Transverse colon (tissue), 4 donors: ENCODE results near the gene APOC3. TPM values are rescaled to one million over a fixed set of nuclear protein-coding genes. Genes with fewer than 3 reads are reported as not detected.

ENCODE experiments used
- DNase-seq: peaks from one replicate; pipeline ENCODE4 v3.0.0-alpha.2; 2019
- H3K27ac ChIP-seq, 4 donors: fragments of 200-600 bp; sonication (generic); 2 replicates each; pipeline ENCODE4 v1.5.1; 2016 to 2018; ENCODE audit warnings: inconsistent platforms in 4 of 4
- H3K27me3 ChIP-seq: fragments of 200-600 bp; sonication (generic); 2 replicates; pipeline ENCODE4 v1.5.1; 2017; ENCODE audit warnings: inconsistent platforms
- H3K36me3 ChIP-seq, 4 donors: fragments of 200-600 bp; sonication (generic); 2 replicates each; pipeline ENCODE4 v1.5.1; 2017 to 2019; ENCODE audit warnings: inconsistent platforms in 4 of 4
- H3K4me1 ChIP-seq, 4 donors: fragments of 200-600 bp; sonication (generic); 2 replicates each; pipeline ENCODE4 v1.5.1; 2017 to 2020; ENCODE audit warnings: inconsistent platforms in 4 of 4
- H3K4me3 ChIP-seq, 4 donors: fragments of 200-600 bp; sonication (generic); 1 replicate in 1 of 4; 2 replicates in 3 of 4; pipeline versions ENCODE4 v1.5.1 to v1.6.1; 2017 to 2019; ENCODE audit warnings: inconsistent platforms in 4 of 4
- H3K9me3 ChIP-seq, 2 donors: fragments of 200-600 bp; sonication (generic); 2 replicates each; pipeline ENCODE4 v1.5.1; 2017 to 2019; ENCODE audit warnings: inconsistent platforms in 2 of 2
- EP300 ChIP-seq: sonication (generic); formaldehyde crosslinking; IDR thresholded peaks from one replicate; pipeline ENCODE4 v1.6.1; 2017; ENCODE audit warnings: antibody characterized with exemption, low read depth
- POLR2A ChIP-seq: fragments of 450-650 bp; IDR thresholded peaks from one replicate; pipeline ENCODE4 v1.6.1; 2016; ENCODE audit warnings: antibody characterized with exemption, mild to moderate bottlenecking, moderate library complexity
- POLR2AphosphoS5 ChIP-seq, 3 donors: sonication (generic); formaldehyde crosslinking; IDR thresholded peaks; one replicate each; pipeline ENCODE4 v1.6.1; 2016; ENCODE audit warnings: antibody characterized with exemption in 3 of 3
- WGBS, 2 donors: methylation state at CpG; one replicate each; pipeline ENCODE4 v1.1.5; 2018; ENCODE audit warnings: low coverage in 1 of 2; 5-methylcytosine and 5-hydroxymethylcytosine counted together
- in situ Hi-C, 4 donors: fragments of 200-750 bp; cut with MboI; loops; one replicate each; pipeline versions ENCODE4 v1.15.0 to v1.15.1; 2017; ENCODE audit warnings: low sequenced_read_pairs in 3 of 4, low pct_ligation_motif_present in 1 of 4, low pct_unique_long_range_greater_than_20kb in 1 of 4
- intact Hi-C: fragments of 100-400 bp; cut with DNase I; formaldehyde crosslinking; loops from one replicate; pipeline ENCODE4 v1.15.1; 2023; ENCODE audit warnings: low total_unique reads
- total RNA-seq, 4 donors: library from RNA; depleted of rRNA; stranded (reverse); fragments of >200 nt; gene quantifications; one replicate each; pipeline ENCODE4 v1.1.0, GENCODE V29; 2016
- TF ChIP-seq, protein P1 (sequence below), 5 experiments: fragments of 200-600 bp in 3 of 5; fragments of 450-650 bp in 2 of 5; sonication (generic) in 3 of 5; IDR thresholded peaks; 1 replicate in 2 of 5; 2 replicates in 3 of 5; pipeline ENCODE4 v1.5.1; 2016 to 2017; ENCODE audit warnings: antibody characterized with exemption in 5 of 5, inconsistent platforms in 3 of 5, mild to moderate bottlenecking in 2 of 5, moderate library complexity in 1 of 5

Gene APOC3
- total RNA-seq, 4 donors from 2014 or later = 3.0 to 5.3 TPM; not detected in 2

DNA sequence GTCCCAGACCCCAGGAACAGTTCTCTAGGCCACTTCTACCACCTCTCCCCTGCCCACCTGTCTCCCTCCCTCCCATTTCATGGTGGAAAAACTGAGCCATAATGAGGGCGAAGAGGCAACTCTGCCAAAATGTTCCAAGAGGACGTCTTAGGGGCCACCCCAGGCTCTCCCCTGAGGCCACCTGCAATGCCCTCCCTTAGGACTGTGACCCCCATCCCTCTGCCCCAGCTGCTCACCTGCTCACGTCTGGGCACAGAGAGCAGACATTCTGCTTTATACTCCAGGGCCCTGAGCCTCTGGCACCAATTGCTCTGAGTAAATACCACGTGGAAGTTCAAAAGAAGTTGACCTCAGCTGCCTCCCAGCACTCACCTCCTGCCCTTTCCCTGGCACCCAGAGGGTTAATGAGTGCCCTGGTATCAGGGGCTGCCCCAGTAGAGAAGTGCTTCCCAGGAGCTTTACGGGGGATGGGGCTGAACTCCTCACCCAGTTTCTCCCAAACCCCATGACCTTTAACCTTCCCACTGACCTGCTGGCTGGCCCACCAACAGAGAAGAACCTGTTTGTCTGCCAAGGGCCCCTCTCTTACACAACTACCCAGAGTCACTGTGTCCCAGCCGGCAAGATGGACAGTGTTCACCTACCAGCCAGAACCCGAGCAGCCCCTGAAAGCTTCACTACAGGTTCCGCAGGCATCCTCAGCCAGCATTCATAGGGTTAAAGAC is 37.4 kb upstream of the APOC3 start:
- Histone ChIP-seq H3K27me3 (no peaks in the 10 kb centered on the region), H3K9me3 (no peaks in the 10 kb centered on the region), H3K4me1 (peaks cover 0 to 16% (median 13%) of the 10 kb centered on the region in 4 donors), H3K4me3 (no peak overlapping the region), H3K36me3 (no peaks in the 10 kb centered on the region), H3K27ac (no peak overlapping the region)
- intact Hi-C loops (loop anchor here (5.0 kb wide), 1 partner anchor 40 kb away; no protein-coding TSS in a partner anchor), in situ Hi-C loops (loop anchor here (10.0 to 25.0 kb wide), 2 partner anchors 312 to 320 kb away; no protein-coding TSS in a partner anchor)
- DNase-seq = no peak
- WGBS, 2 donors = 80 to 100% methylated on average over 2 to 8 of the region's 8 CpGs
- no peak for TF ChIP-seq POLR2A
- TF ChIP-seq, protein P1, sequence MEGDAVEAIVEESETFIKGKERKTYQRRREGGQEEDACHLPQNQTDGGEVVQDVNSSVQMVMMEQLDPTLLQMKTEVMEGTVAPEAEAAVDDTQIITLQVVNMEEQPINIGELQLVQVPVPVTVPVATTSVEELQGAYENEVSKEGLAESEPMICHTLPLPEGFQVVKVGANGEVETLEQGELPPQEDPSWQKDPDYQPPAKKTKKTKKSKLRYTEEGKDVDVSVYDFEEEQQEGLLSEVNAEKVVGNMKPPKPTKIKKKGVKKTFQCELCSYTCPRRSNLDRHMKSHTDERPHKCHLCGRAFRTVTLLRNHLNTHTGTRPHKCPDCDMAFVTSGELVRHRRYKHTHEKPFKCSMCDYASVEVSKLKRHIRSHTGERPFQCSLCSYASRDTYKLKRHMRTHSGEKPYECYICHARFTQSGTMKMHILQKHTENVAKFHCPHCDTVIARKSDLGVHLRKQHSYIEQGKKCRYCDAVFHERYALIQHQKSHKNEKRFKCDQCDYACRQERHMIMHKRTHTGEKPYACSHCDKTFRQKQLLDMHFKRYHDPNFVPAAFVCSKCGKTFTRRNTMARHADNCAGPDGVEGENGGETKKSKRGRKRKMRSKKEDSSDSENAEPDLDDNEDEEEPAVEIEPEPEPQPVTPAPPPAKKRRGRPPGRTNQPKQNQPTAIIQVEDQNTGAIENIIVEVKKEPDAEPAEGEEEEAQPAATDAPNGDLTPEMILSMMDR (IDR thresholded peaks at IDR 0.05) = no peak
- TF ChIP-seq EP300 = no peak
- TF ChIP-seq POLR2AphosphoS5 (IDR thresholded peaks at IDR 0.05) = no peak

DNA sequence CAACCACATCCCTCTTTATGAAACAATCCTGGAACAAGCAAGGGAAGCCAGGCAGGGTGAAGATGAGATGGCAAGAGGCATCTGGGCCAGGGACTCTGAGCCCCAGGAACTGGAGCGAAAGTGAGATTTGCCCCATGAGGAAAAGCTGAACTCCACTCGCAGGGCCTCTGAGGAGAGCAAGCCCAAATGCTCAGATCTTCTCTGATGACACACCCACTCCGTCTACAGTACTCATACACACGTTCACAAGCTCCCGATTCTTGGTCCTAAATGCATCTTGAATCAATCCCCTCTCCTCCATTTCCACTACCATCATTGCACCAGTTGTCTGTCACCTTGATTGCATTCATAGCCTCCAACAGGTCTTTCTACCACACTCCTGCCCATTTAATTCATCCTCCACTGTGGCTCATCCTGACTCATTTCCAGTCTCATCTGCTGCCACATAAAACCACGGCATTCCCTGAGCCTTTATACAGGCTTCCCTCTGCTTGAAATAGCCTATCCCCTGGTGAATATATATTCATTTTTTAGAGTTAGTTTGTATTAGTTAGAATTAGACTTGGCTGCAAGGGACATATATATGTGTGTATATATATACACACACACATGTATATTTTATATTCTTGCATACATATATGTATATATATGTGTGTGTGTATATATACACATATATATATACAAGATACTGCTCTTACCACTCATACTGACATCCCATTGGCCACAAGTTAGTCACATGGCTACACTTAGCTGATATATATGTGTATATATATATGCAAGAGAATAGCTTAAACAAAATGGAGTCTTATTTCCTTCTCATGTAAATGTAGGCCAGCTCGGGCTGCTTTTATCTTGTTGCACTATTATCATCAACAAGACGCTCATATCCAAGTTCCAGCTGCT is 36.6 kb upstream of the APOC3 start:
- H3K4me1 ChIP-seq = peaks cover 0 to 16% (median 13%) of the 10 kb centered on the region in 4 donors
- no peak overlapping the region for H3K27ac ChIP-seq
- WGBS, 2 donors = 68 to 77% methylated on average over 7 to 8 of the region's 8 CpGs
- no peaks in the 10 kb centered on the region for H3K9me3 ChIP-seq
- no peak overlapping the region for H3K4me3 ChIP-seq
- H3K36me3 ChIP-seq = no peaks in the 10 kb centered on the region
- intact Hi-C loops = loop anchor here (5.0 kb wide), 1 partner anchor 39 kb away; no protein-coding TSS in a partner anchor
- in situ Hi-C loops = loop anchor here (10.0 to 25.0 kb wide), 2 partner anchors 312 to 319 kb away; no protein-coding TSS in a partner anchor
- no peaks in the 10 kb centered on the region for H3K27me3 ChIP-seq
- no peak for DNase-seq
- no peak for TF ChIP-seq POLR2AphosphoS5 (IDR thresholded peaks at IDR 0.05)

DNA sequence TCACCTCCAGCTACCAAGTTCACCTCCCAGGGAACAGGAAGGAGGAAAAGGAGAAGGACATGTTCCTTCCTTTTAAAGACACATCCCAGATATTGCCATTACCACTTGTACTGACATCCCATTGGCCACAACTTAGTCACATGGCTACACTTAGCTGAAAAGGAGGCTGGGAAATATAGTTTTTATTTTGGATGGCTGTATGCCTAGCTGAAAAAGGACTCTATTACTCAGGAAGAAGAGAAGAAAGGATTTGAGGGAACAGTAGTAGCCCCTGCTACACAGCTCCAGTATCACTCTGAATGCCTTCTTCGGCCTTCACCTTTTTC is 36.0 kb upstream of the APOC3 start:
- intact Hi-C loops = loop anchor here (5.0 kb wide), 1 partner anchor 39 kb away; no protein-coding TSS in a partner anchor
- in situ Hi-C loops = loop anchor here (10.0 to 25.0 kb wide), 2 partner anchors 311 to 319 kb away; no protein-coding TSS in a partner anchor
- H3K4me1 ChIP-seq = peaks cover 0 to 10% (median 9%) of the 10 kb centered on the region in 4 donors
- no peak overlapping the region for H3K27ac ChIP-seq
- DNase-seq = no peak
- no peaks in the 10 kb centered on the region for H3K27me3 ChIP-seq
- H3K36me3 ChIP-seq = no peaks in the 10 kb centered on the region
- H3K4me3 ChIP-seq = no peak overlapping the region
- H3K9me3 ChIP-seq = no peaks in the 10 kb centered on the region
- TF ChIP-seq, protein P1 (IDR thresholded peaks at IDR 0.05) = no peak
- TF ChIP-seq POLR2AphosphoS5 (IDR thresholded peaks at IDR 0.05) (no peak), EP300 (no peak), POLR2A (no peak)
- 95 to 100% methylated on average over 1 of the region's 1 CpG for WGBS, 2 donors

DNA sequence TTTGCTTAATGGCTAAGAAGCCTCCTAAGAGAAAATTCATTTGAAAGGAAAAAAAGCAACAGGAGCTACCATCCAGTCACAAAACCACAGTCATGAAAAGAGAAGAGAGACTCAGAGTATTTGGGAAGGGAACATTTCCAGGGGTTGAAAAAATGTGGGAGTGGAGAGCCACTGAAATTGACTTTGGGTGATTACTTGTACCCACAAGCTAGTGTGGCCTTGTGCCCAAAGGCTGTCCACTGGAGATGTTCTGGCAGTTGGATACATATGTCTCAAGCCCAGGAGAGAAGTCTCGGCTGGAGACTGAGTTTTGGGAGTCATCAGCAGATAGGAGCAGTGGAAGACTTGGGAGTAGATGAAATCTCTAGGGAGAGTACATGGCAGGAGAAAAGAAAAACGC is 34.9 kb upstream of the APOC3 start:
- in situ Hi-C loops (loop anchor here (10.0 to 25.0 kb wide), 2 partner anchors 310 to 317 kb away; no protein-coding TSS in a partner anchor), intact Hi-C loops (loop anchor here (5.0 kb wide), 1 partner anchor 37 kb away; no protein-coding TSS in a partner anchor)

More for the DNA sequence above, 34.9 kb upstream of the APOC3 start:
- H3K4me1 ChIP-seq = peaks cover 0 to 8% (median 8%) of the 10 kb centered on the region in 4 donors
- DNase-seq = no peak
- H3K27me3 ChIP-seq = no peaks in the 10 kb centered on the region
- no peaks in the 10 kb centered on the region for H3K9me3 ChIP-seq
- WGBS, 2 donors = 79 to 92% methylated on average over 2 of the region's 2 CpGs
- no peak for TF ChIP-seq POLR2AphosphoS5 (IDR thresholded peaks at IDR 0.05)
- TF ChIP-seq, protein P1 (IDR thresholded peaks at IDR 0.05) = no peak
- TF ChIP-seq EP300 = no peak
- no peak overlapping the region for H3K27ac ChIP-seq
- no peak overlapping the region for H3K4me3 ChIP-seq
- H3K36me3 ChIP-seq = no peaks in the 10 kb centered on the region
